VCaP (cell line): ENCODE measurements around the gene ANO3.

Experiments
- H3K27ac ChIP-seq: fragments of 450-650 bp; 2 replicates; pipeline ENCODE4 v1.5.1; 2017
- CTCF ChIP-seq: fragments of 450-650 bp; conservative IDR thresholded peaks from 2 replicates; pipeline ENCODE4 v1.5.1; 2017; ENCODE audit warnings: mild to moderate bottlenecking, moderate library complexity

The ANO3 gene

GRCh38 chr11:26706181-26706580, 374.3 kb downstream of the ANO3 start:
- H3K27ac ChIP-seq = no peak overlapping the region
- TF ChIP-seq CTCF = no peak

DNA sequence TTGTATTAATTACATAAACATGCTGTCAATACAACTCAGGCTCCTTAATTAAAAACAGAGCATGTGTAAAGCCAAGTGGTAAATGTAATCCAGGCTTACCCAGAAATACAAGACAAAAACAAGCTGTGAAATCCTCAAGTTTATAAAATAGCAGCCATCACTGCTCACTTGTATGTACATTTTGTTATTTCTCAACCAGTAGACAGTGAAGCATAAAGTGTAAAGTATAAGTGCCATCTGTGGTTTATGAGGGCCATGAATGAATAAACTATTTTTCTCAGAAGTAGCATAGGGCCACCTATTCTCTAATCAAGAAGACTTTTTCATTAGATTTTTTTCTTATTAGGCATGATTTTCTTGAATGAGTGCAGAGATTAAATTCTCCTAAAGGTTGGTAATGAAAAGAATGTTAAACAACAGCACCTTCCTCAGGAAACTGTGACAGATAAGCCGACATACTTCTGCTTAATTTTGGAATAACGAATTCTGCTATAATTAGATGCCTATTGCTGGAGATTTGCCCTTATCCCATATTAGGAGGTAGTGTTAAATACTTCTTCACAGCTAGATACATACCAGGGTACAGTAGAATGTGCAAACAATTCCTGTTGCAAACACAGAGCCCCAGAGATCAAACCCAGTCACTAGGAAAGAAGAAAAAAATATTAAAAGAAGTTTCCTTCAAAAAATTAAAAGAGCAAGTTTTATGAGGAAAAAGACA, 377.0 kb downstream of the ANO3 start:
- no peak overlapping the region for H3K27ac ChIP-seq
- no peak for TF ChIP-seq CTCF

DNA sequence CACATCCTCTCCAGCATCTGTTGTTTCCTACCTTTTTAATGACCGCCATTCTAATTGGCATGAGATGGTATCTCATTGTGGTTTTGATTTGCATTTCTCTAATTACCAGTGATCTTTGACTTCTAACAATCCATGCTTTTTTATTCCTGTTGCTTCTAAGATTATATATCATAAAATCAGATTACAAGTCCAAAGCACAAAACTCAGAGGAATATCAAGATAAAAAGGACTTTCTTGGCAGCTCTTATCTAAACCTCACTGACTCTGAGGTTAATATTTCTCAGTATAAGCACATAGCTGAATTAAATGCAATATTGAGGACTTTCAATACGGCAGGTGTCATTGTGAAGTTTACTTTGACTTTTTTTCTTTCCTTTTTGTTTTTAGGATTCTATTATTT, 378.6 kb downstream of the ANO3 start:
- H3K27ac ChIP-seq = no peak overlapping the region
- no peak for TF ChIP-seq CTCF

GRCh38 chr11:26712497-26712896, 380.6 kb downstream of the ANO3 start:
- no peak overlapping the region for H3K27ac ChIP-seq

More at GRCh38 chr11:26712497-26712896, 380.6 kb downstream of the ANO3 start:
- TF ChIP-seq CTCF = no peak
